ENCODE results near the gene TGIF2.

TGIF2 gene

GRCh38 chr20:36573103-36573797 is at the start of gene TGIF2:
TGIF2 (plus strand) TSS chr20:36573597; CDS start chr20:36578775, 5,178 bp downstream.
- DNase-seq (ENCODE audit: extremely low read depth in 1 of 2, low read depth in 1 of 2): peak; percentile 79 to 85

- DNase-seq (ENCODE audit: extremely low read depth in 1 of 2, low read depth in 1 of 2): no peak
These were observed 47.6 kb upstream of the TGIF2 start for GRCh38 chr20:36525620-36526365.

GRCh38 chr20:36526521-36527011 is 46.8 kb upstream of the TGIF2 start:
- DNase-seq (ENCODE audit: extremely low read depth in 1 of 2, low read depth in 1 of 2): no peak

GRCh38 chr20:36527331-36528125 is 45.9 kb upstream of the TGIF2 start:
- DNase-seq (ENCODE audit: extremely low read depth in 1 of 2, low read depth in 1 of 2): no peak

GRCh38 chr20:36528176-36528874 is 45.1 kb upstream of the TGIF2 start:
- DNase-seq (ENCODE audit: extremely low read depth in 1 of 2, low read depth in 1 of 2): no peak

- no peak for DNase-seq (ENCODE audit: extremely low read depth in 1 of 2, low read depth in 1 of 2)
These were observed 44.5 kb upstream of the TGIF2 start for GRCh38 chr20:36528875-36529417.

- DNase-seq (ENCODE audit: extremely low read depth in 1 of 2, low read depth in 1 of 2): no peak
These were observed 41.0 kb upstream of the TGIF2 start for GRCh38 chr20:36532388-36532787.

- DNase-seq (ENCODE audit: extremely low read depth in 1 of 2, low read depth in 1 of 2): no peak
These were observed 40.6 kb upstream of the TGIF2 start for GRCh38 chr20:36532822-36533221.

GRCh38 chr20:36538026-36538722 is 35.2 kb upstream of the TGIF2 start:
- no peak for DNase-seq (ENCODE audit: extremely low read depth in 1 of 2, low read depth in 1 of 2)

- no peak for DNase-seq (ENCODE audit: extremely low read depth in 1 of 2, low read depth in 1 of 2)
These were observed 32.7 kb upstream of the TGIF2 start for GRCh38 chr20:36540551-36541211.

- no peak for DNase-seq (ENCODE audit: extremely low read depth in 1 of 2, low read depth in 1 of 2)
These were observed 32.1 kb upstream of the TGIF2 start, which contains the start of gene MYL9 for GRCh38 chr20:36541227-36541767. MYL9 (plus strand) TSS chr20:36541519; CDS start chr20:36544885, 3,366 bp downstream.

GRCh38 chr20:36541768-36542488 is 31.5 kb upstream of the TGIF2 start:
- DNase-seq (ENCODE audit: extremely low read depth in 1 of 2, low read depth in 1 of 2): no peak

- DNase-seq (ENCODE audit: extremely low read depth in 1 of 2, low read depth in 1 of 2): no peak
These were observed 30.7 kb upstream of the TGIF2 start for GRCh38 chr20:36542516-36543183.

GRCh38 chr20:36543184-36544133 is 29.9 kb upstream of the TGIF2 start:
- no peak for DNase-seq (ENCODE audit: extremely low read depth in 1 of 2, low read depth in 1 of 2)

GRCh38 chr20:36544134-36545018 is 29.0 kb upstream of the TGIF2 start:
- no peak for DNase-seq (ENCODE audit: extremely low read depth in 1 of 2, low read depth in 1 of 2)

All from activated CD8-positive, alpha-beta memory T cell treated with anti-CD3 and anti-CD28 coated beads for 1 hour (primary cell).